ENCODE results near the gene DENND1A. TPM values are rescaled to one million over a fixed set of nuclear protein-coding genes. Genes with fewer than 3 reads are reported as not detected.

DENND1A gene
- total RNA-seq, 2 experiments from 2014 or later: 21.9 to 23.3 TPM

- ChIA-PET CTCF (interaction anchor here (1.0 to 2.2 kb wide), 4 partner anchors 12 to 23 kb away, joined by 3 to 7 read pairs (median 3); no protein-coding TSS in a partner anchor), POLR2A (no interaction called here)
- TF ChIP-seq, protein P1, sequence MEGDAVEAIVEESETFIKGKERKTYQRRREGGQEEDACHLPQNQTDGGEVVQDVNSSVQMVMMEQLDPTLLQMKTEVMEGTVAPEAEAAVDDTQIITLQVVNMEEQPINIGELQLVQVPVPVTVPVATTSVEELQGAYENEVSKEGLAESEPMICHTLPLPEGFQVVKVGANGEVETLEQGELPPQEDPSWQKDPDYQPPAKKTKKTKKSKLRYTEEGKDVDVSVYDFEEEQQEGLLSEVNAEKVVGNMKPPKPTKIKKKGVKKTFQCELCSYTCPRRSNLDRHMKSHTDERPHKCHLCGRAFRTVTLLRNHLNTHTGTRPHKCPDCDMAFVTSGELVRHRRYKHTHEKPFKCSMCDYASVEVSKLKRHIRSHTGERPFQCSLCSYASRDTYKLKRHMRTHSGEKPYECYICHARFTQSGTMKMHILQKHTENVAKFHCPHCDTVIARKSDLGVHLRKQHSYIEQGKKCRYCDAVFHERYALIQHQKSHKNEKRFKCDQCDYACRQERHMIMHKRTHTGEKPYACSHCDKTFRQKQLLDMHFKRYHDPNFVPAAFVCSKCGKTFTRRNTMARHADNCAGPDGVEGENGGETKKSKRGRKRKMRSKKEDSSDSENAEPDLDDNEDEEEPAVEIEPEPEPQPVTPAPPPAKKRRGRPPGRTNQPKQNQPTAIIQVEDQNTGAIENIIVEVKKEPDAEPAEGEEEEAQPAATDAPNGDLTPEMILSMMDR (IDR thresholded peaks at IDR 0.05): no peak
- H3K27ac Mint-ChIP-seq: no peak overlapping the region
- H3K9me3 Mint-ChIP-seq: peaks cover 9% of the 10 kb centered on the region
- ATAC-seq: no peak
- intact Hi-C loops (cut with micrococcal nuclease): loop anchor here (10.0 kb wide), 1 partner anchor 124 kb away; no protein-coding TSS in a partner anchor
- peaks cover 13% of the 10 kb centered on the region for H3K36me3 Mint-ChIP-seq (ENCODE audit: low read depth)
- no peaks in the 10 kb centered on the region for H3K27me3 Mint-ChIP-seq
- no peaks in the 10 kb centered on the region for H3K4me1 Mint-ChIP-seq (ENCODE audit: low read depth)
- DNase-seq: no peak
- H3K4me3 Mint-ChIP-seq: no peak overlapping the region
These were observed 401.4 kb downstream of the DENND1A start for GRCh38 chr9:123528501-123528900.

- no peaks in the 10 kb centered on the region for H3K4me1 Mint-ChIP-seq (ENCODE audit: low read depth)
- TF ChIP-seq, protein P1 (IDR thresholded peaks at IDR 0.05): no peak
These were observed 401.9 kb downstream of the DENND1A start for GRCh38 chr9:123527981-123528380.

DNA sequence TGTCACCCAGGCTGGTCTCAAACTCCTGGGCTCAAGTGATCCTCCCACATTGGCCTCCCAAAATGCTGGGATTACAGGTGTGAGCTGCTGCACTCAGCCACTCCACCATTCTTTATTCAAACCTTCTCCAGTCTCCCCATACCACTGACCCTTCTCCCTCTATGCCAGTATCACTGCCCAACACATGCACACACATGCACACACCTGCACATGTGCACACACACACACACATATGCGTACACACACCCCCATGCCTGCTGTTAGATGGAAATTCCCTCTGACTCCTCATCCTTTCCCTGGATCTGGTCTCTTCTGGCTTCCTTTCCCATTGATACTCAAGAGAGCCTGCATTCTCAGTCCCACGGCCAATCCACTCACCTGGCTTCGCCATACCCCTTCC, 404.0 kb downstream of the DENND1A start:
- ATAC-seq (no peak), DNase-seq (no peak)
- CTCF ChIA-PET: no interaction called here
- H3K36me3 Mint-ChIP-seq (ENCODE audit: low read depth): peaks cover 6% of the 10 kb centered on the region
- intact Hi-C loops (cut with micrococcal nuclease): loop anchor here (10.0 kb wide), 1 partner anchor 121 kb away; no protein-coding TSS in a partner anchor
- H3K27ac Mint-ChIP-seq: no peak overlapping the region
- TF ChIP-seq, protein P1 (IDR thresholded peaks at IDR 0.05): no peak
- POLR2A ChIA-PET: no interaction called here
- H3K27me3 Mint-ChIP-seq: no peaks in the 10 kb centered on the region
- no peak overlapping the region for H3K4me3 Mint-ChIP-seq
- no peaks in the 10 kb centered on the region for H3K4me1 Mint-ChIP-seq (ENCODE audit: low read depth)
- peaks cover 5% of the 10 kb centered on the region for H3K9me3 Mint-ChIP-seq

More at GRCh38 chr9:123527981-123528380, 401.9 kb downstream of the DENND1A start:
- Mint-ChIP-seq H3K9me3 (peaks cover 9% of the 10 kb centered on the region), H3K27me3 (no peaks in the 10 kb centered on the region), H3K27ac (no peak overlapping the region), H3K4me3 (no peak overlapping the region), H3K36me3 (ENCODE audit: low read depth) (peaks cover 11% of the 10 kb centered on the region)
- intact Hi-C loops (cut with micrococcal nuclease): loop anchor here (10.0 kb wide), 1 partner anchor 123 kb away; no protein-coding TSS in a partner anchor
- ATAC-seq: no peak
- ChIA-PET CTCF (interaction anchor here (1.0 to 2.2 kb wide), 5 partner anchors 10 to 24 kb away, joined by 3 to 7 read pairs (median 3); no protein-coding TSS in a partner anchor), POLR2A (interaction anchor here (0.6 kb wide), 1 partner anchor 1551 kb away, joined by 3 read pairs; no protein-coding TSS in a partner anchor)
- no peak for DNase-seq

GRCh38 chr9:123525424-123525823, 404.5 kb downstream of the DENND1A start:
- Mint-ChIP-seq H3K4me1 (ENCODE audit: low read depth) (no peaks in the 10 kb centered on the region), H3K36me3 (ENCODE audit: low read depth) (peaks cover 6% of the 10 kb centered on the region), H3K9me3 (peaks cover 5% of the 10 kb centered on the region), H3K27me3 (no peaks in the 10 kb centered on the region), H3K4me3 (no peak overlapping the region), H3K27ac (no peak overlapping the region)
- no peak for DNase-seq
- ATAC-seq: no peak
- POLR2A ChIA-PET: no interaction called here
- intact Hi-C loops (cut with micrococcal nuclease): loop anchor here (10.0 kb wide), 1 partner anchor 121 kb away; no protein-coding TSS in a partner anchor
- TF ChIP-seq, protein P1 (IDR thresholded peaks at IDR 0.05): no peak
- CTCF ChIA-PET: no interaction called here

DNA sequence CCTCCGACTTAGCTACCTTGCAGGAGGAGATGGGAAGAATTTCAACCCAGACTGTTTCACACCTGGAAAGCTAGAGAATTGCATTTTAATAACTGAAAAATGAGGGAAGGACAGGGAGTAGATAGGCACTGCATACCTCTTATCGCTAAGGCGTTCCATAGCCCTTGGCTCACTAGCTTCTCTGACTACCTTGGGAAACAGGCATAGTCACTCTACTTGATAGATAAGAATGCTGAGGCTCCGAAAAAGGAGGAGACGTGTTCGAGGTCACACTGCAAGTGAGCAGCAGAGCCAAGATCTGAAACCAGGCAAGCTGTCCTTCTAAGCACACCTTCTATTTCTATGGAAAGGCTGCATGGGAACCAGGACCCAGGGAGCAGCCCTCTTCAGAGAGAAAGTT, 405.1 kb downstream of the DENND1A start:
- ChIA-PET CTCF (no interaction called here), POLR2A (no interaction called here)
- H3K4me1 Mint-ChIP-seq (ENCODE audit: low read depth): no peaks in the 10 kb centered on the region
- H3K4me3 Mint-ChIP-seq: no peak overlapping the region
- TF ChIP-seq, protein P1 (IDR thresholded peaks at IDR 0.05): no peak
- no peak for ATAC-seq
- H3K27ac Mint-ChIP-seq: no peak overlapping the region
- DNase-seq: no peak
- peaks cover 1% of the 10 kb centered on the region for H3K9me3 Mint-ChIP-seq
- intact Hi-C loops (cut with micrococcal nuclease): loop anchor here (10.0 kb wide), 1 partner anchor 120 kb away; no protein-coding TSS in a partner anchor
- H3K27me3 Mint-ChIP-seq: no peaks in the 10 kb centered on the region
- peaks cover 2% of the 10 kb centered on the region for H3K36me3 Mint-ChIP-seq (ENCODE audit: low read depth)

Data from activated CD8-positive, alpha-beta T cell treated with anti-CD3 and anti-CD28 coated beads for 36 hours (primary cell).